HG03432 (cell line): ENCODE data around the gene CAMK1G.

Experiments
- ATAC-seq: cut with Tn5 transposase; IDR thresholded peaks from one replicate; pipeline ENCODE4 v1.9.1; 2021; ENCODE audit warnings: mild to moderate bottlenecking, moderate library complexity; ENCODE audit not compliant: unreplicated experiment

CAMK1G gene

GRCh38 chr1:209597499-209597898 is 14.0 kb downstream of the CAMK1G start:
- no peak for ATAC-seq

- no peak for ATAC-seq
These were observed 14.7 kb downstream of the CAMK1G start for GRCh38 chr1:209598227-209598626.

GRCh38 chr1:209600541-209600940 is 17.0 kb downstream of the CAMK1G start:
- no peak for ATAC-seq

- peak; percentile 72 for ATAC-seq
These were observed 18.5 kb downstream of the CAMK1G start for GRCh38 chr1:209601809-209602657.

GRCh38 chr1:209603877-209604276 is 20.4 kb downstream of the CAMK1G start:
- ATAC-seq = no peak

- peak; percentile 95 for ATAC-seq
These were observed 23.7 kb downstream of the CAMK1G start for GRCh38 chr1:209607102-209607794.

GRCh38 chr1:209607795-209608178 is 24.3 kb downstream of the CAMK1G start:
- peak; percentile 27 for ATAC-seq

- ATAC-seq = no peak
These were observed 25.7 kb downstream of the CAMK1G start for GRCh38 chr1:209609041-209609790.

- no peak for ATAC-seq
These were observed 26.5 kb downstream of the CAMK1G start for GRCh38 chr1:209609791-209610630.

- ATAC-seq = no peak
These were observed 27.1 kb downstream of the CAMK1G start for GRCh38 chr1:209610631-209610905.

GRCh38 chr1:209611771-209612570 is 28.5 kb downstream of the CAMK1G start:
- ATAC-seq = no peak

GRCh38 chr1:209612646-209613399 is 29.3 kb downstream of the CAMK1G start:
- ATAC-seq = no peak

- ATAC-seq = no peak
These were observed 30.1 kb downstream of the CAMK1G start for GRCh38 chr1:209613400-209614150.

- no peak for ATAC-seq
These were observed 30.6 kb downstream of the CAMK1G start for GRCh38 chr1:209614151-209614420.

GRCh38 chr1:209614906-209615305 is 31.4 kb downstream of the CAMK1G start:
- ATAC-seq = no peak

- ATAC-seq = no peak
These were observed 33.0 kb downstream of the CAMK1G start for GRCh38 chr1:209616366-209617046.

GRCh38 chr1:209617047-209617673 is 33.6 kb downstream of the CAMK1G start:
- no peak for ATAC-seq

- ATAC-seq = no peak
These were observed 34.2 kb downstream of the CAMK1G start for GRCh38 chr1:209617755-209618154.
